ENCODE results near the gene APRT.
"Not testable (repeated sequence)": the region's sequence is repeated elsewhere in the genome, so short reads cannot be mapped to it uniquely, and the experiment has no call there.

Gene APRT

GRCh38 chr16:88785106-88785924, 26.4 kb downstream of the APRT start, which contains the start of gene PIEZO1:
Gene PIEZO1, minus strand, starts transcription at chr16:88785220. Its CDS starts 256 bp downstream, at chr16:88784964.
- peak; percentile 91 for DNase-seq

DNA sequence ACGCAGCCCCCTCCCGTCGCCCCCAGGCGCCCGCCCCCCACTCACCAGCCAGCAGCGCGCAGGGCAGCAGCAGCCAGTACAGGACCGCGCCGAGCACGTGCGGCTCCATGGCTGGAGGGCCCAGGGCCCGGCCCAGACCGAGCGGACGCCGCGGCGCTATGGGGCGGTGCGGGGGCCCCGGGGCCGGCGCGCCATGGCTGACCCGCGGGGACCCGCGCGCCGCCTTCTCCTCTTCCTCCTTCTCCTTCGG, 26.9 kb downstream of the APRT start:
- DNase-seq, result no peak

GRCh38 chr16:88784074-88784855, 27.5 kb downstream of the APRT start:
- peak; percentile 52 for DNase-seq

DNA sequence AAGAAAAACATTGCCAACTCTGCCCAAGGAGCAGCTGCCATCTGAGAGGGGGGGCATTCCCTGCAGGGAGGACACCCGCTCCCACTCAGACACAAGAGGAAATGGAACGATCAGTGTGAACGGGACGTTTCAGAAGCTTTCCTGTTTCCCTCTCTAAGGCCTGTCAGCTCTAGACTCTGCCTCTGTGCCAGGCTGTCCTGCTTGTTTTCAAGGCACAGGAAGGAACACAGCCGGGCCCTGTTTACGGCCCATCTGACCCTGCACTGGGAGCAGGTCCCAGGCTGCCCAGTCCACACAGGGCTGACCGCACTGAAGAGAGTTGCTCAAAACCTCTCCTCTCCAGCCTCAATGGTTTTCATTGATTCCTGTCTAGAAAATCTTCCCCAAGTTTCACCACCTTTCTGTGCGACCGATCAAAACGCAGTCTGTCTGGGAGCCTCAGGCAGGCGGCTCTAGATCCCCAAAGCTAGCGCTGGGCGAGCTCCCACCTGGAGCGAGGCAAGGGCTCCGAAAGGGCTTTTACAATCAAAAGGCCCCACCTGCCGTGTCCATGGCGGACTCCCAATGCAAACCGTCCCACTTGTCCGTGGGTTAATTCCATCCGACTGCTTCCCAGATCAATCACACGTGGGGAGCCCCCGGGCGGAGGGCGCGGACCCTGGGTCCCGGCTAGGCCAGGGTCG, 28.2 kb downstream of the APRT start:
- no peak for DNase-seq

GRCh38 chr16:88782454-88783390, 29.0 kb downstream of the APRT start:
- peak; percentile 70 for DNase-seq

- DNase-seq, result peak; percentile 60
Observed at GRCh38 chr16:88781140-88782077, 30.3 kb downstream of the APRT start.

GRCh38 chr16:88780142-88781062, 31.3 kb downstream of the APRT start:
- no peak for DNase-seq

DNA sequence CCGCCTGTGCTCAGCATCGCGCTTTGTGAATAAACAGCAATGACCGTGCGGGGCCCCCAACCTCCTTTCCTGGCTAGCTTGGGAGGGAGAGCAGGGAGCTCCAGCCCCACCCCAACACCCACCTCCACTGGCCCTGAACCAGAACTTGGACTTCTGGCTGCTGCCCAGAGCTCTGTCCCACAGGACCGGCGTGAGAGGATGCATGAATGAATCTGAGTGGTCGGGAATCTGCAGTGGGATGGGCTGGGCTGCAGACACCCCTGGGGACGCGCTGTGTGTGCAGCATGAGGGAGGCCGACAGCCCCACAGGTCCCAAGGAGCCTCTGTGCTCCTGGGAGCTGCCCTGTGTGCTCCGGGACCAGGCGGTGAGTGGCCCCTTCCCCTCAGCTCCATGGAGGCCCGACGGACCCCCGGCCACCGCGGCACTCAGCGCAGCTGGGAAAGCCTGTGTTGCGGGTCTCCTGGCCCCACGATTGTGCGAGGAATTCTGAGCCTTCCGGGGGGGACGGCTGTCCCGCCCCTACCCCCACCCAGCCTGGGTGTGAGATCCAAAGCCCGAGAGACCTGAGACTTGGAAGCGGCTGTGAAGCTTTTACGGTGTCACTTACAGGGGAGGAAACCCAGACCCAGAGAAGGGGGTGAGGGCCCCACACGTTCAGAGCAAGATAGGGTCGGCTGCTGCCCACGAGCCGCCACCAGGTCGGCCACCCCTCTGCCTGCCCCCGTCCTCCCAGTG, 32.2 kb downstream of the APRT start:
- no peak for DNase-seq

- no peak for DNase-seq
Observed at GRCh38 chr16:88778541-88779065, 33.1 kb downstream of the APRT start.

- DNase-seq, result no peak
Observed at GRCh38 chr16:88778271-88778525, 33.5 kb downstream of the APRT start.

GRCh38 chr16:88777471-88778270, 34.1 kb downstream of the APRT start:
- DNase-seq, result no peak

DNA sequence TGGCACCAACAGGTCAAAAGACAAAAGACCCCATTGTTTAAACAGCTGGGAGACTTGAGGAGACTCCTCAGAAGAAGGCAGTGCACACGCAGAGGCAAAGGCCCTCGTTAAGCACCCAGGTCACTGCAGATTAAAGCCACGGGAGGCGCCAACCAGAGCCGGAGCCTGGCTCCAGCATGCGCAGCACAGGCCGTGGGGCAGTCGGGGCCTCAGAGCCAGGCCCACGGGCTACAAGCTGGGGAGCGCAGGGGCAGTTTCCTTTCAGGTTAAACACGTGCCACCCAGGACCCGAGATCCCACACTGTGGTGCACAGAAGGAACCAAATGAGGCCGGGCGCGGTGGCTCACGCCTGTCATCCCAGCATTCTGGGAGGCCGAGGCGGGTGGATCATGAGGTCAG, 35.9 kb downstream of the APRT start:
- no peak for DNase-seq

DNA sequence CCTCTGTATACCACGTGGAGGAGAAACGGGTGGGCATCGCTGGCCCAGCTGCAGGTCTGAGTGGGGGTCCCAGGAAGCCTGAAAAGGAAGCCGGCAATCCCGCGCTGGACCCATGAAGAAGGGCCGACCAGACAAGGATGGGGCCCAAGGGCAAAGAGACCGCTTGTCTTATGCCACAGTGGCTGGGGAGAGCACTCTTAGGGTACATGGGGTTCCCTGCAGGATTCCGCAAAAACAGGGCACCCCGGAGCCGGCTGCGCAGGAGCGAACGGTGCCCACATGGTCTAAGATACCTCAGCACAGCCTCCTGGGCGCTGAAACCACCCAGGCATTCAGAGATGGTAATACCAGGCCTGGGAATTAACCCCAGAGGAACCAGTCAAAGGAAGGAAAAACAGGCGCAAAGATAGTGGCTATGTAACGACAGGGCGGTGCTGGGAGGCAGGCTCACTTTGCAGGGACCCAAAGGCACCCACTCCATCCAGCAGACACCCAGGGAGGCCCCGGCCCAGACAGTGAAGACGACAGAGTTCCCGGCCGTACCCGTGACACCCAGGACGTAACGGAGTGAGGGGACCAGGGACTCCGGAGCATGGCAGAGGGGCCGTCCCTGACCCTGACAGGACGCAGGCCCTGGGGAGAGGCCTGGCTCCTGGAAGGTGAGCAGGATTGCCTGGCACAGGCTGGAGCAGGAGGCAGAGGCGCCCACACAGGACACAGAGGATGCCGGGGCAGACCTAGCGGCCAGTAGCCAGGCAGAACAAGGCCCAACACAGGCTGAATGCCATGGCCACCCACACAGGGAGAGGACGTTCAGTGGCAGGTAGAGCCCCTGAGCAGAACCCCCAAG, 37.0 kb downstream of the APRT start:
- no peak for DNase-seq

GRCh38 chr16:88773812-88774291, 37.9 kb downstream of the APRT start:
- DNase-seq, result no peak

- DNase-seq, result no peak
Observed at GRCh38 chr16:88772871-88773811, 38.6 kb downstream of the APRT start.

DNA sequence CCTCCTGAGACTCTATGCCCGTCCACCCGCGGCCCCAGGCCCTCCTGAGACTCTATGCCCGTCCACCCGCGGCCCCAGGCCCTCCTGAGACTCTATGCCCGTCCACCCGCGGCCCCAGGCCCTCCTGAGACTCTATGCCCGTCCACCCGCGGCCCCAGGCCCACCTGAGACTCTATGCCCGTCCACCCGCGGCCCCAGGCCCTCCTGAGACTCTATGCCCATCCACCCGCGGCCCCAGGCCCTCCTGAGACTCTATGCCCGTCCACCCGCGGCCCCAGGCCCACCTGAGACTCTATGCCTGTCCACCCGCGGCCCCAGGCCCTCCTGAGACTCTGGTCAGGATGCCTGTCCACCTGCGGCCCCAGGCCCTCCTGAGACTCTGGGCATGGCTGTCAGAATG, 39.9 kb downstream of the APRT start:
- not testable (repeated sequence) for DNase-seq
